DMS 273 (cell line): Measurements from ENCODE around the gene GRID2.
"Not testable (repeated sequence)": the region's sequence is repeated elsewhere in the genome, so short reads cannot be mapped to it uniquely, and the experiment has no call there.

ENCODE experiments used
- DNase-seq: peaks from one replicate; lab custom pipeline; 2025; ENCODE audit not compliant: unreplicated experiment; lab: John Stamatoyannopoulos, UW

The GRID2 gene

DNA sequence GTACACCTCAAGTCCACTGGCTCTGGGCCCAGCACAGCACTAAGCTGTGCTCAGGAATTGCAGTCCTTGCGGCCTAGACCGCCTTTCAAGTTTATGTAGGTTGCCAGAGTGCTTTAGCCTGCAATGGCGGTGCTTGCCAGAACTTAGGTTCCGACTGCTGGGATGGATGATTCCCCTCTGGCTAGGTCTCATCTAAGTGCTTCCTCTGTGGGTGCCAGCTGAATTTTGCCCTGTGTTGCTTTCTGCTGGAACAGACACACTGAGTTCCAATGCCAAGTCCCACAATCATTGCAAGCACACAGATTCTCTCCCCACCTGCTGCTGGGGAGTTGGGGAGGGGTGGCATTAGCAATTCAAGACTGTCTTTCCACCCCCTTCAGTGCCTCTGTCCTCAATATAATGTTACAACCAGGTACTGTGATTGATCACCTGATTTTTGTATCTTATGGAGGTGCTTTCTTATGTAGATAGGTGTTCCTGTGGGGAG is 129.5 kb downstream of the GRID2 start:
- no peak for DNase-seq

DNA sequence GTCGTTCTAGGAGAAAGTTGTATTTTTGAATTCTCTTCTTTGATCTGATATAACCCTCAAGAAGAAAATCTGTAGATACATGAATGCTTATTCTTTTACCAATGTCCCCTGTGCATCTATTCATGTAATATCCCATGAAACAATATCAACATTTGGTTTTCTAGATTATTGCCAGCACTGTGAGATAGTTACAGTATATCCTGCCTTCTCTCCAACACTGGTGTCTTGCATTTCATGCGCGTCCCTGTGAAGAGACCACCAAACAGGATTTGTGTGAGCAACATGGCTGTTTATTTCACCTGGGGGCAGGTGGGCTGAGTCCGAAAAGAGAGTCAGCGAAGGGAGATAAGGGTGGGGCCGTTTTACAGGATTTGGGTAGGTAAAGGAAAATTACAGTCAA is 135.0 kb downstream of the GRID2 start:
- DNase-seq = not testable (repeated sequence)

DNA sequence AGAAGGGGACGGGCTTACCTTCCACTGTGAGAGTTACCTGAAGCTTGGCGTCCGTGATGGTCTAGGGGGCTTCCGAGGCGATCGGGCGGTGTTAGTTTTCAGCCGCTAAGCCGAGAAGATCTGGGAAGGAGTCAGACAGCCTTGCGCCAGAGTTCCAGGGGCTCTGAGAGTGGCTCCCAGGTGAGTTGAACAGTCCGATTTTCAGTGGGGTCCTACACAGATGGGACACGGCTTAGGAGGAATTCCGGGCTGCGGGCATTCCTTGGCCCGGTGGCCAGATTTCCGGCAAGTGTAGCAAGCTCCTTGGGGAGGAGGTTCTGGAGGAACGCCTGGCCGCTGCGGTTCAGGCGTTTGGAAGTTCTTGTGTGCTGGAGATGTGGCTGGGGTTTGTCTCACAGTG is 138.4 kb downstream of the GRID2 start:
- DNase-seq = not testable (repeated sequence)

DNA sequence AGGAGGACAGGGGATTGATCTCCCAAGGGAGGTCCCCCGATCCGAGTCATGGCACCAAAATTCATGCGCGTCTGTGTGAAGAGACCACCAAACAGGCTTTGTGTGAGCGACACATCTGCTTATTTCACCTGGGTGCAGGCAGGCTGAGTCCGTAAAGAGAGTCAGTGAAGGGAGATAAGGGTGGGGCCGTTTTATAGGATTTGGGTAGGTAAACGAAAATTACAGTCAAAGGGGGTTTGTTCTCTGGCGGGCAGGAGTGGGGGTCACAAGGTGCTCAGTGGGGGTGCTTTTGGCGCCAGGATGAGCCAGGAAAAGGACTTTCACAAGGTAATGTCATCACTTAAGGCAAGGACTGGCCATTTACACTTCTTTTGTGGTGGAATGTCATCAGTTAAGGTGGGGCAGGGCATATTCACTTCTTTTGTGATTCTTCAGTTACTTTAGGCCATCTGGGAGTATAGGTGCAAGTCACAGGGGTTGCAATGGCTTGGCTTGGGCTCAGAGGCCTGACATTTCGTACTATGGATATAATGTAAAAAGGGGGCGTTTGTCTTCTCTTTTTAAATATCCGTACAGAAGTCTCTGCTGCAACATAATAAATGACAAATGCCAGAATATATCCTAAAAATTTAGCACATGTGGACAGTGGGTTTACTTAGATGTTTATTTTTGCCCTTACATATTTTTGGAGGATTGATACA is 140.5 kb downstream of the GRID2 start:
- not testable (repeated sequence) for DNase-seq

DNA sequence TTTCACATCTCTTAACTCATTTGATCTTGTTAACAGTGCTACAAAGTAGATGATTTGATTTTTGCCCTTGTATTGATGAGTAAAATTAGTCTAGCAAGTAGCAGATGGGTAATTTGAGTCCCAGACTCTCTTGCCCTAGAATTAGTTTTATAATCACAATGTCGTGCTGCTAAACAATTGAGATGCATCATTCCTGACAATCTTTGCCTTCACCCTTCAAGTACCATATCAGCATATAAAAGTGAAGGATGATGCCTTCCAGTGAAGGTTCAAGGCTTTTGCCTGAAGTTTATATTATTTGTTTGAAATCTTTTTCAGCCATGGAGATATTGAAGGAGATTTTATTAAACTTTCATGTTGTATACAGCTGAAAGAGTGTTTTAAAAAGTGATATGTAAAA is 141.4 kb downstream of the GRID2 start:
- no peak for DNase-seq

DNA sequence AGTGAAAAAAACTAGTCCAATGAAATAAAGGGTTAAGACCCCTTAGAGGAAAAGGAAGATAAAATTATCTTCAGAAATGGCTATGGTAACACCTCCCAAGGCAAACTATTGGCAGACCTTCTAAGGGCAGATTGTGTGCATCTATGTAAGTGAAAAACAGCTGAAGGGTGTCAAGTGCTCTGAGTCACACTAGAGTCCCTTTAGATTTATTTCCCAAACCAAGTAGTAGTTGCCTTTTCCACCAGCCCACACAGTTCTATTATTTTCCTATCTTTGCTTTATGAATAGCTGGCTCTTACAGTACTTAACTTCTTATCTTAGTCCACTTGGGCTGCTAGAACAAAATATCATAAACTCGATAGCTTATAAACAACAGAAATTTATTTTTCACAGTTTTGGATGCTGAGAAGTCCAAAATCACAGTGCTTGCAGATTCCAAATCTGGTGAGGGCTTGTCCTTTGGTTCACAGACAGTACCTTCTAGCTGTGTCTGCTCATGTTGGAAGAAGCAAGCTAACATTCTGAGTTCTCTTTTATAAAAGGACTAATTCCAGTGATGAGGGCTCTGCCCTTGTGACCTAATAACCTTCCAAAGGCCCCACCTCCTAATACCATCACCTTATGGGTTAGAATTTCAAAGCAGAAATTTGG is 143.6 kb downstream of the GRID2 start:
- no peak for DNase-seq

DNA sequence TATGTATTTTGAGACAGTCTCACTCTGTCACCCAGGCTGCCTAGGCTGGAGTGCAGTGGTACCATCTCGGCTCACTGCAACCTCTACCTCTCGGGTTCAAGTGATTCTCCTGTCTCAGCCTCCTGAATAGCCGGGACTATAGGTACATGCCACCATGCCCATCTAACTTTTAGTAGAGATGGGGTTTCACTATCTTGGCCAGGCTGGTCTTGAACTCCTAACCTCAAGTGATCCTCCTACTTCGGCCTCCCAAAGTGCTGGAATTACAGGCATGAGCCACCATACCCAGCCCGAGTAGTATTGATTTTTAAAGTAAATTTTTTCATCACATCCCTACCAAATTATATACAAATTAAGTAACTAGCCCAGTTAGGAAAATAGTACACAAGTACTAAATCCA is 144.4 kb downstream of the GRID2 start:
- not testable (repeated sequence) for DNase-seq

DNA sequence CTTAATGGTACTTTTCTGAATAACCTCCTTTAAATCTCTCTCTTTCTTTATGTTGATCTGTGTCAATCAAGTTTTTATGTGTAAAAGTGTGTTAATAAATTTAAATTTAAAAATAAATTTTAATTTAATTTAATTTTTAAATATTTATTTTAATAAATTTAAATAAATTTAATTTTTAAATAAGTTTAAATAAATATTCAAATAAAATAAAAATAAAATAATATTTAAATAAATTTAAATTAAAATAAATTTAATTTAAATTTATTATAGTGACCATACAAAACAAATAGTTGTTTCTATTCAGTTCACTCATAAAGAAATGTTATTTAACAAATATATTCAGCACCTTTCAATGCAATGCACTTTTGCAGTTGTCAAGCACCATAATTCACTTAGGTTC is 146.9 kb downstream of the GRID2 start:
- DNase-seq = no peak

DNA sequence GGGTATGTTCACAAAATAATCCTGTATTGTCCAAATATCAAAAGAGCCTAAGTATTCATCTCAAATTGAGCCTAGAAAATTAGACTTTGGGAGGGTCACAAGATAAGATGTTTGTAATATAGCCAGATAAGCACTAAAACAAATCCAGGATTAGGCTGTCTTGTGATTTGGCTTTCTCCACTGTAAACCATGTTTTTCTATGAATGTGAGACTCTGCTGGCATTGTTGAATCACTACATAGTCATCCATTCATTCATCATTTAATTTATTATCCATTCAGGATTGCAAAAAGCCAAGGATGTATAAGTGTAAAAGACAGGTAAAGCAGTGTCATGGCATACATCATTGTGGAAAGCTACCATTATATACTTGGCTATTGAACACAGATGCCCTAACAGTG is 148.0 kb downstream of the GRID2 start:
- no peak for DNase-seq

DNA sequence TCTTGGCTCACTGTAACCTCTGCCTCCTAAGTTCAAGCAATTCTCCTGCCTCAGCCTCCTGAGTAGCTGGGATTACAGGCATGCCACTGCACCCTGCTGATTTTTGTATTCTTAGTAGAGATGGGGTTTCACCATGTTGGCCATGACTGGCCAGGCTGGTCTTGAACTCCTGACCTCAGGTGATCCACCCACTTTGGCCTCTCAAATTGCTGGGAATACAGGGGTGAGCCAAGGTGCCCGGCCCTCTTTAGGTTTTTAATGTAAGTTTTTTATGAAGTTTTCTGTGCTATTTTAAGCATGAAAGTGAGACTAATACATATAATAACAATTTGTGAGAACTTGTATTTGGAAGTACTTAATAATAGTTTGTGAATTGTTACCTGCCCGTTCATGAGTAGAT is 148.6 kb downstream of the GRID2 start:
- DNase-seq = not testable (repeated sequence)

DNA sequence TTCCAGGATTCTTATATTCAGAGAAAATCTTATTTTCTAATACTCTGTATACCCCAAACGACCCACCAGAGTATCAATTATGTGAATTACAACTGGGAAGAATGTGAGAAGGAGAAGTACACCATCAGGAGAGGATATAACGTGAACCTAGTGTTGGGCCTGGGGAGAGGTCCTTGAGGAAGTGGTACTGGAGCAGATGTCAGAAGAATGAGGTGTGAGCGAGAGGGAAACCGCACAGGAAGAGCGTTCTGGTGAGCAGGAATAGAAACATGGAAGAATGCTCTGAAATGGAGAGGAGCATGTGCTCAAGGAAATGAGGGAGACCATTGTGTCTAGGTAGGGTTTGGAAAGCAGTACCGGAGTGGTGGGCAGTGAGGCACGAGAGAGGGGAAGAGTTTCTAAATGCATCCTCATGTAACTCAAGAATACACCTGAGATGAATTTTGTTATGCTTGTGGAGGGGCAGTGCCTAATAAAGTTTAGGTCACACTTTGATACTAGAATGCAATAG is 151.6 kb downstream of the GRID2 start:
- no peak for DNase-seq

DNA sequence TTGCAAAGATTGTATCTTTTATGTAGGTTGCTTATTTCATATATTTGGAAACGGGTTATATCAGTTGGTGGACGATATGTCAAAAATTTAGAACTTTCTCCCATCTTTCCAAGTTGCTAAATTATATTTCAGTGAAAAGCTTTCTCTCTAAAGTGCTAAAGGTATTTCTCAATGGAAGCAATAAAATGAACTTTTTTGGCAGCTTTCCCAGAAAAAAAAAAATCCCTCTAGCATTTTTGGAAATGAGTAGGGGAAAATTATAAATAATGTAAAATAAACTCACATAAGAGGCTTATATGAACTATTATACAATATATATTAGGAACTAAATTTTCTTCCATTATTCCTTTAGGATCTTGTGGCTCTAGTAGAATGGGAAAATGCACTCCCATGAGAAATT is 152.2 kb downstream of the GRID2 start:
- no peak for DNase-seq

DNA sequence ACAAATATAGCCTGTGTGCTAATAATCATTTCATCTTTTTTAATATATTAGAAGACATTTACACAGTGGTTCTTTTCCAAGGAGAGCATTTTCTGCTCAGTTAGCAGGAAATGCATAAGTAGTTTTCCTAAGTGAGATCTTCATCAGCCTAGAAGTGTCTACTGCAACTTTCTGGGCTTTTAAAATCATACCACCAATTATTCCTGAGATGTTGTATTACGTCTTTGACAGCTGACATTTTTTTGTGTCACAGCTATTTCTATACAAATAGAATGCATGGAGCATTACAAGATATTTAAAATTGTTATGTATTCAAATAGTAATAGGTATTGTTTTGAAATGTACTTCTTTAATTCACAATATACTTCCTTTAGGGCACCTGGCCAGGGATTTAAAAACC is 158.0 kb downstream of the GRID2 start:
- no peak for DNase-seq

DNA sequence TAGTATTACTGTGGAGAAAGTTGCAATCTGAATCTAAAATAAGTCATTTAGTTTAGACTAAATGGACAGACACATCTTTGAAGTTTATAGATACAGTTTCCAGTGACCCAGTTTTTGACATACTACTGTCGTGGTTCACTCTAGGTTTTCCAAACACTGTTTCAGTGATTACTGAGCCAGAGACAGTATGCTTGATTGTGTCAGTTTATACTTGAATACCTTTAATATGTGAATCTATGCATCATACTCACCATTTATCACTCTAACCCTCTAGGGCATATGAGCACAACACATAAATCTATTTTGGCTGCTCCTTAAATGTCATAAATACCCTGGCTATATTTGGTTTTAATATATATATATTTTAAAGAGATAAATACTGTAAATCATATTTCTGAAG is 173.5 kb downstream of the GRID2 start:
- DNase-seq = no peak

DNA sequence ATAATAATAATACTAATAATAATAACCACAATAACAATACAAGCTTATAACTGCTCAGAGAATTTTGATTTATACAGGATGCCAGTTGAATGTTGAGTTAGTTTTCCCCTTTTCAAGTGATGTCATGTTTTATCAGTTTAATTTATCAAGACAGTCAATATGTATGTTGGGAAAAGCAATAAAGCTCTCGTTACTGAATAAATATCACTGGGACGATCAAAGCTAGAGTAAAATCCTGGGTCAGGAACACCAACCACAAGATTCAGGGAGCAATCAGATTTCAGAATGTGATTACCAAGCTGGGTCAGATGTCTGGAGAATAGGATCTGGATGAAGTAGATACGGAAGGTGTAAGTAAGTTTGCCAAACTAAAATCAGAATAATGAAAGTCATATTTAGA is 179.6 kb downstream of the GRID2 start:
- DNase-seq = no peak

DNA sequence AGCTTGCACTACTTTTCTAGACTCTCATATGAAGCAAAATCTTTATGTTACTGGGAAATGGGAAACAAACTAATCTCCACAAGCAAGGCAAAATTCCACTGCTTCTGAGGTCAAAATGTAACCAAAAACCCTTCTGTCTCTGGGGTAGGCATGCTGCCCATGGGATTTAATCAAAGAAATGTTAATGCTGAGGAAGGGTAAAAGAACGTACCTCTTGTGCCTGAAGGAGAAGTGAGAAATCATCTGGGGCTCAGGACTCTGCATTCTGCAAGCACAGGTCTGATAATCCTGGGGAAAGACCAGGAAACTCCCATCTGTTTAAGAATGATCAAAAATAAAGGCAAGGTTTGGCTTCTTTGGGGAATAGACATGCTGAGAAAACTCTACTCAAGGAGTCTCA is 184.7 kb downstream of the GRID2 start:
- DNase-seq = no peak

DNA sequence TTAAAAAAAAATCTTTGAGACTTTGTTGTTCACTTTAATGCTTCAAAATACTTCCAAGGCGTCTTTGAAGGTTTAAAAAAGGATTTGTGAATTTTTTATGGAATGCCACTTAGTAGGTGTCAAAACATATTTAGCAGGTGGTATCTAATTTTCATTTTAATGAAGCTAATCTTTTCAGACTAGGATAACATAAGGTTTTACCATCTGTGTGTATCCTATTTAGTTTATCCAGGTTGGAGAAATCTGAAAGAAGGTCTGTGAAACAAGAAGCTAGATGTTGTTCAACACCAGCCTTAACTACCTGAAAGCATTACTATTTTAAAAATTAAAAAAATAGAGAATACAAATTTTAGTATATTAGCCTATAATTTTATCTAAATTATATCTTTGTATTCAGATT is 193.4 kb downstream of the GRID2 start:
- DNase-seq = peak; percentile 48

DNA sequence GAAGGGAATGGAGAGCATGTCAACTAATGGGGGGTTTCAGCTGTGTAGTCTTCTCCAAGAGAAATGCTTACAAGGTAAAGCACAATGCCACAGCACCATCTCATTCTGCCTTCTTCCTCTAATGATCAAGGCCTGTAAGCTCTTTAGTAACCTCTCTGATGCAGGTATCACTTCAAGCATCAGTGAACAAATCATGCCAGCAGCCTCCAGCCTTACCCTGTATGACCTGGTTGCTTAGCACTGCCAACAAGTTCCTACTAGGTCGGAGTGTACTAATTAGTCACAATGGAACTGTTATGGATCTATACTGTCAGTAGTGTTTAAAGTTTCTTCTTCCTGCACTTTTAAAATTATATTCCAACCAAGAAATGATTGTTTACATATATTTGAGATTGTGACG is 197.7 kb downstream of the GRID2 start:
- DNase-seq = peak; percentile 33

DNA sequence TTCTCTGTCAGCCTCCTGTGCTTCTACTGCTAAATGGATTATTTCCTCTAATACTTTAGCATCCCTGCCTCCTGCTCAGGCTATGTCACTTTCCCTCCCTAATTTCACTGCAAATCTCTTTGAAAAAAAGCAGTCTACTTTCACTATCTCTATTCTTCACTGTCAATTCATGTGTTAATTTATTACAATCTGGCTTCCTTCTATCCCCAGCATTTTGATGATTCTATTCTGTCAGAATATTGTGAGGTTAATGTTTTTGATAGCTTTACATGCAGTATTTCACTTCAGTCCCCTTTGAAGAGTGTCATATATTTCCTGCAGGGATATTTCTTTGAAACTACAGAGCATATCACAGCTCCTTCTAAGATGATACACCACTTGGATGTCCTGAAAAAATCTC is 203.2 kb downstream of the GRID2 start:
- DNase-seq = no peak

DNA sequence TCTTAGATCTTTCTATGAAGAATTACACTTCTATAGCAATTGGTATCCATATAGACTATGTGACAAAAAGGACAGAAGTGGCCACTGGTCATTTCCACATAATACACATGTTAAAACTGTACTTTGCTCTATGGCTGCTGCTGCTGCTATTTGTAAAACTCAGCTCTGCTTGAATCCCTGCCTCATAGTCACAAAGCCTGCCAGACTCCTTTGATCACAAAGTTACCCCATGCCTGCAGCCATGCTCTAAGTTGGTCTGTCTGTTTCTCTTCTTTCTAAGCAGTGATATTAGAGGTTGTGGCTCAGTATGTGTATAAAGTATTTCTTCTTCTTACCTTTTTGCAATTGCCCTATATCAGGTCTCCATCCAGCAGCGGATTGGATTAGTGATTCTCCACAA is 210.9 kb downstream of the GRID2 start:
- DNase-seq = no peak

DNA sequence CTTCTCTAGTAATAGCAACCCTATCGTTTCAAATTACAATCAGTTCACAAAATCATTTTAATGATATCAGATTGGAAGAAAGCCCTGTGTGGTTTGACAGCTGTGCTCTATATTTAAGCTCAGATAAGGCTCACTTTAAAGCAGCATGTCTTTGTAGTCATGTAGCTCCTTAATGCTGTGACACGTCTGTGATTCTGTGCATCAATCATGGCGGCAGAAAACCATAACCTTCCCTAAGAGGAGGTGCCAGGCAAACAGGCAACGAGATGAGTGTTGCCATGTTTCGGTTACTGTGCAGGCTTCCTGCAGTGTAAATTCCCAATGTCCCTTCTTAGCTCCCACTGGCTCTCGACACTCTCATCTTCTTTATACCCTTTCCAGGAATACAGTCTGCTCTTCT is 212.7 kb downstream of the GRID2 start:
- DNase-seq = peak; percentile 20

DNA sequence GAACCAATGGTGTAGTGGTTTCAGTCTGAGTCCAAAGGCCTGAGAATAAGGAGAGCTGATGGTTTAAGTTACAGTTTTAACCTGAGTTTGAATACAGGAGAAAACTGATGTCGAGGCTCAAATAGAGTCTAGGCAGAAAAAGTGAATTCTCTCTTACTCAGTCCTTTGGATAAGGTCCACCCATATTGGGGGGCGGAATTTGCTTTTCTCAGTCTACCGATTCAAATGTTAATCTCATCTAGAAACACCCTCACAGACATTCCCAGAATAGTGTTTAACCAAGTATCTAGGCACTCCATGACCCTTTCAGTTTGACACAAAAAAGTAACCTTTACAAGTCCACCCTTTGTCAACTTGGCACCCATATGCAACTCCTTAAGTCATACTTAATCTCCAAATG is 216.0 kb downstream of the GRID2 start:
- no peak for DNase-seq

DNA sequence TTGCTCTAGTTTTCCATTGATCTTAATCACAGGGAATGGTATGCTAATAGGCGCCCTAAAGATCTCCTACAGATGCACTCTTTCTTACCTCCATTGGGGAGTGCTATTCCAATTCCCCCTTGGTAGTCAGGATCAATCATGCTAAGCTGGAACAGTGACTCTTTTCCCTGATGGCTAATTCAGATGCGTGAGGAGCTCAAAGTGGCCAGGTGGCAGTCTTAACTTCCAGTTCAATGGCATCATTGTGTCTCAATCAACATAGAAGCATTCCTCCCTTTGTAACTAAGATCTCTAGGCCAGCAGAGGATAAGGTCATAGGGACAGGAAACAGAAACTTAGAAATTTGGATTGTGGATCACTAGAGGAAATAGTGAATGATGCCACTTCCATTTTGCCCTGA is 216.8 kb downstream of the GRID2 start:
- no peak for DNase-seq
